Upper lobe of right lung (tissue), 1 donor: ENCODE measurements around the gene RAD18. TPM values are rescaled to one million over a fixed set of nuclear protein-coding genes. Genes with fewer than 3 reads are reported as not detected.

ENCODE experiments used
- ATAC-seq: fragments of 200-7000 bp; cut with Tn5 transposase; one replicate; pipeline ENCODE4 v1.9.1; 2020; ENCODE audit warnings: mild to moderate bottlenecking, moderate library complexity
- DNase-seq: peaks from one replicate; pipeline ENCODE4 v3.0.0-alpha.2; 2020
- H3K27ac ChIP-seq: fragments of 200-600 bp; one replicate; pipeline ENCODE4 v1.8.0; 2022
- H3K27me3 ChIP-seq: fragments of 200-600 bp; one replicate; pipeline ENCODE4 v1.8.0; 2022; ENCODE audit warnings: mild to moderate bottlenecking
- H3K36me3 ChIP-seq: fragments of 200-600 bp; one replicate; pipeline ENCODE4 v1.8.0; 2022
- H3K4me1 ChIP-seq: fragments of 200-600 bp; one replicate; pipeline ENCODE4 v1.8.0; 2022
- H3K4me3 ChIP-seq: fragments of 200-600 bp; one replicate; pipeline ENCODE4 v1.8.0; 2022; ENCODE audit warnings: mild to moderate bottlenecking
- H3K9me3 ChIP-seq: fragments of 200-600 bp; one replicate; pipeline ENCODE4 v1.8.0; 2022
- CTCF ChIP-seq: fragments of 200-600 bp; IDR thresholded peaks from one replicate; pipeline ENCODE4 v1.8.0; 2022; ENCODE audit warnings: antibody characterized with exemption
- intact Hi-C: fragments of 100-400 bp; cut with DNase I; formaldehyde crosslinking; loops from one replicate; pipeline ENCODE4 v1.11.0; 2022
- total RNA-seq: library from RNA; stranded (reverse); fragmentation: NEBNext Ultra II Directional; extraction: Animal tissue kit (Norgen Biotek cat#: 25700); gene quantifications from one replicate; pipeline ENCODE4 v1.2.1, GENCODE V29; 2021
- donor health status: DM: no; HTN: yes; CAD: no; lungs with severe emphysema.

RAD18 gene
- total RNA-seq, 1 donor from 2014 or later = 15.0 TPM

GRCh38 chr3:8952130-8952529, 11.1 kb downstream of the RAD18 start:
- DNase-seq (no peak), ATAC-seq (no peak)
- Histone ChIP-seq H3K4me1 (no peaks in the 10 kb centered on the region), H3K9me3 (no peaks in the 10 kb centered on the region), H3K27me3 (no peaks in the 10 kb centered on the region), H3K36me3 (no peaks in the 10 kb centered on the region), H3K27ac (no peak overlapping the region), H3K4me3 (no peak overlapping the region)
- no peak for TF ChIP-seq CTCF
- intact Hi-C loops = no loop called here

DNA sequence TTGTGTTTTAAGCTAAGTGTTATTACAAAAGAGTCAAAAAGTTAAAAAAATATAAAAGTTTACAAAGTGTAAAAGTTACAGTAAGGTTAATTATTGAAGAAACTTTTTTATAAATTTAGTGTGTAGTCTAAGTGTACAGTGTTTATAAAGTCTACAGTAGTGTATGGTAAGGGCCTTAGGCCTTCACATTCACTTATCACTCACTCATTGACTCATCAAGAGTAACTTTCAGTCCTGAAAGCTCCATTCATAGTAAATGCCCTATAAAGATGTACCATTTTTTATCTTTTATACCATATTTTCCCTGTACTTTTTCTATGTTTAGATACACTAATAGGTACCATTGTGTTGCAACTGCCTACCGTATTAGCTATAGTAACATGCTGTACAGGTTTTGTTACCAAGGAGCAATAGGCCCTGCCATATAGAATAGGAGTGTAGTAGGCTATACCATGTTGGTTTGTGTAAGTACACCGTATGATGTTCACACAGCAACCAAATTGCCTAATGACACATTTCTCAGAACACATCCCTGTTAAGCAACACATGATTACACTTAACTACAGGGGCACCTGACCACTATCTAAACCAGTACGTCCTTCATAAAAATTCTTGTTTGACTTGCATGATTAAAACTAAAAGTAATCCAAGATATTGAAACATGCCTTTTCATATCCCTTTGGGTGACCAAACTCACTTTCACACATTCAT, 17.2 kb downstream of the RAD18 start:
- Histone ChIP-seq H3K9me3 (peaks cover 4% of the 10 kb centered on the region), H3K27ac (no peak overlapping the region), H3K4me1 (no peaks in the 10 kb centered on the region), H3K4me3 (no peak overlapping the region), H3K36me3 (peaks cover 9% of the 10 kb centered on the region), H3K27me3 (no peaks in the 10 kb centered on the region)
- intact Hi-C loops = no loop called here
- ATAC-seq (peak; percentile 48), DNase-seq (no peak)
- no peak for TF ChIP-seq CTCF

DNA sequence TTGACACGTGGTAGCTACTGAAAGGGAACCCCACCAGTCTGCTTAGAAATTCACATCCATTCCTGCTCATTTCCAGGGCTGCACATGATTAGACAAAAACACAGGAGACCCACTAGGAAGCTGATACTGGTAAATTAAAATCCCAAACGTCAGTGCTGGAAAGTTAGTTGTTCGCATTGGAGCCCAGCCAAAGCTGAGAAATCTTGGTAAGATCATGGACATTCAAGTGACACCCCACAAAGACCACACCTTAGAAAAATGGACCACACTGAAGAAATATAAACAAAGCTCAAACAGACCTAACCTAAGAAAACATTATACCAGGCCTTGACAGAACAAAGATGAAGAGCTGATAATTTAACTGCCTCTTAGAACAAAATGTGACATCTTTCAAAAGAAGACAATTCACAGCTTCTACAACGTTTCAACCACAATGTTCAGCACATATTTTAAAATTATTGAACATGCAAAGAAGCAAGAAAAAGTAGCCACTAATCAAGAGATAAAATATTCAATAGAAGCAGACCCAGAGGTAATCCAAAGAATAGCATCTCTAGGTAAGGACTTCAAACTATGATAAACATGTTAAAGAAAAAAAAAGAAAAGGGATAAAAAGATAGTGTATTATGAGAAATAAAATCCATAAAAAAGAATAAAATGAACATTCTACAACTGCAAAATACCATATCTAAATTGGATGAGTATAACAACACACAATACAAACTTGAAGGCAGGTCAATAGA, 20.4 kb downstream of the RAD18 start:
- no peaks in the 10 kb centered on the region for H3K27me3 ChIP-seq
- no peak for ATAC-seq
- TF ChIP-seq CTCF = no peak
- no peak overlapping the region for H3K27ac ChIP-seq
- no peak overlapping the region for H3K4me3 ChIP-seq
- peaks cover 4% of the 10 kb centered on the region for H3K9me3 ChIP-seq
- H3K4me1 ChIP-seq = no peaks in the 10 kb centered on the region
- no peak for DNase-seq
- H3K36me3 ChIP-seq = peaks cover 18% of the 10 kb centered on the region
- intact Hi-C loops = no loop called here

DNA sequence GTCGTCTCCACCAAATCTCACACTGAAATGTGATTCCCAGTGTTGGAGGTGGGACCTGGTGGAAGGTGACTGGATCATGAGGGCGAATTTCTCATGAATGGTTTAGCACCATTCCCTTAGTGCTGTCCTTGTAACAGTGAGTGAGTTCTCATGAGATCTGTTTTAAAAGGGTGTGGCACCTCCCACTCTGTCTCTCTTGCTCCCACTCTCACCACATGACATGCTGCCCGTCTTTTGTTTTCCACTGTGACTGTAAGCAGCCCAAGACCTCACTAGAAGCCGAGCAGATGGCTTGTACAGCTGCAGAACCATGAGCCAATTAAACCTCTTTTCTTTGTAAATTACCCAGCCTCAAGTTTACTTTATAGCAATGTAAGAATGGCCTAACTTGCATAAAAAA, 21.2 kb downstream of the RAD18 start:
- H3K4me3 ChIP-seq = no peak overlapping the region
- H3K36me3 ChIP-seq = peaks cover 18% of the 10 kb centered on the region
- intact Hi-C loops = no loop called here
- no peak overlapping the region for H3K27ac ChIP-seq
- no peaks in the 10 kb centered on the region for H3K4me1 ChIP-seq
- DNase-seq (no peak), ATAC-seq (peak; percentile 69)
- H3K27me3 ChIP-seq = no peaks in the 10 kb centered on the region
- H3K9me3 ChIP-seq = peaks cover 4% of the 10 kb centered on the region
- TF ChIP-seq CTCF = no peak

DNA sequence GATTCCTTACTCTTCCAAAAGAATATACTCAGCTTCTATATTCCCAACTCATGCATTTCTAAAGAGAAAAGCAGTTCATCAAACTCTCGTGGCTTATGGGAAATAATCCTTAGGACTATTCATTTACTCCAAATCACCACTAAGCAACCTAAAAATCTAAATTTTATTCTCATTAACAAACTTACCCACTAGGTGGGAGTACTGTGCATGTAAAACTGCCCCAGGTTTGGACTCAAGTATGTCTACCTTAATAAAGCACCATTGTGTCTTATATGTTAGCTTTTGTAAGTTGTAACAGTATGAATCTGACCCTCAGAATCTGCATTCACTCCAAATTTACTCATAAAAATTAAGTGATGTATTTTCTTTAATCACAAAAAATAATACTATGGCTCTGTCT, 25.3 kb downstream of the RAD18 start:
- no peak for DNase-seq
- no peaks in the 10 kb centered on the region for H3K9me3 ChIP-seq
- no peak for ATAC-seq

More for the DNA sequence above, 25.3 kb downstream of the RAD18 start:
- no peaks in the 10 kb centered on the region for H3K4me1 ChIP-seq
- intact Hi-C loops = no loop called here
- no peak for TF ChIP-seq CTCF
- no peak overlapping the region for H3K4me3 ChIP-seq
- H3K36me3 ChIP-seq = peaks cover 18% of the 10 kb centered on the region
- no peak overlapping the region for H3K27ac ChIP-seq
- no peaks in the 10 kb centered on the region for H3K27me3 ChIP-seq
